Endothelial cell (in vitro differentiated cells): ENCODE measurements around the gene GPR32. TPM values are rescaled to one million over a fixed set of nuclear protein-coding genes. Genes with fewer than 3 reads are reported as not detected.

ENCODE experiments used
- DNase-seq: peaks from one replicate; pipeline ENCODE4 v3.0.0; 2021; ENCODE audit warnings: low spot score
- H3K27ac Mint-ChIP-seq: one replicate; pipeline ENCODE4 v1.8.0; 2021; ENCODE audit warnings: mixed read lengths, inconsistent platforms; ENCODE audit not compliant: unreplicated experiment
- H3K27me3 Mint-ChIP-seq: one replicate; pipeline ENCODE4 v1.8.0; 2021; ENCODE audit warnings: mild to moderate bottlenecking, moderate library complexity, mixed read lengths, inconsistent platforms; ENCODE audit not compliant: unreplicated experiment
- H3K36me3 Mint-ChIP-seq: one replicate; pipeline ENCODE4 v1.8.0; 2021; ENCODE audit warnings: mild to moderate bottlenecking, low read depth, mixed read lengths, inconsistent platforms; ENCODE audit not compliant: unreplicated experiment
- H3K4me1 Mint-ChIP-seq: one replicate; pipeline ENCODE4 v1.8.0; 2021; ENCODE audit warnings: mild to moderate bottlenecking, mixed read lengths, inconsistent platforms; ENCODE audit not compliant: unreplicated experiment
- H3K4me3 Mint-ChIP-seq: one replicate; pipeline ENCODE4 v1.8.0; 2021; ENCODE audit warnings: mild to moderate bottlenecking, mixed read lengths, inconsistent platforms; ENCODE audit not compliant: unreplicated experiment
- H3K9me3 Mint-ChIP-seq: one replicate; pipeline ENCODE4 v1.8.0; 2021; ENCODE audit warnings: mixed read lengths, inconsistent platforms; ENCODE audit not compliant: unreplicated experiment
- total RNA-seq: library from RNA; stranded (reverse); fragmentation: NEBNext Ultra II Directional; extraction: Animal tissue kit (Norgen Biotek cat#: 25700); gene quantifications from one replicate; pipeline ENCODE4 v1.2.1, GENCODE V29; 2021; ENCODE audit not compliant: unreplicated experiment
- TF ChIP-seq, protein P1 (sequence below): fragments of 200-600 bp; sonication (generic); IDR thresholded peaks from one replicate; pipeline ENCODE4 v1.5.0; 2021; ENCODE audit warnings: antibody characterized with exemption; ENCODE audit not compliant: unreplicated experiment

Gene GPR32
- total RNA-seq, 1 donor from 2014 or later, result not detected

DNA sequence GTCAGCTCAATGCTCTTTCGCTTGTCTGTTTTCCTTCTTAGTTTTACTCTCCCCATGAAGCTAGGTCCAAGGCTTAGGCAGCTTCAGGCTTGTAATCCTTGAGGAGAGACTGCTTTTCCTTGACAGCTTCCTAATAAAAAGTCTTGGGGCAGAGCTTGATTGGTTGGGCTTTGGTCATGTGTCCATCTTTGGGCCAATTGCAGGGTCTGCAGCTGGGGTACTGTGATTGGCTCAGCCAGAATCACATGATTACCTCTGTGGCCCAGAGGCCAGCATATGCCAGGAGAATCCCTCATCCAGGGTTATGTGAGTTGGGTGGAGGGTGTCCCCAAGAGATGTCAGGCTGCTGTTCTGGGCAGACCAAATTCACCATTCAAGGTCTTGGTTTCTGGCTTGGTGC is 45.2 kb downstream of the GPR32 start:
- Mint-ChIP-seq H3K27me3 (peaks cover 16% of the 10 kb centered on the region), H3K9me3 (peaks cover 15% of the 10 kb centered on the region)
- no peak for DNase-seq

DNA sequence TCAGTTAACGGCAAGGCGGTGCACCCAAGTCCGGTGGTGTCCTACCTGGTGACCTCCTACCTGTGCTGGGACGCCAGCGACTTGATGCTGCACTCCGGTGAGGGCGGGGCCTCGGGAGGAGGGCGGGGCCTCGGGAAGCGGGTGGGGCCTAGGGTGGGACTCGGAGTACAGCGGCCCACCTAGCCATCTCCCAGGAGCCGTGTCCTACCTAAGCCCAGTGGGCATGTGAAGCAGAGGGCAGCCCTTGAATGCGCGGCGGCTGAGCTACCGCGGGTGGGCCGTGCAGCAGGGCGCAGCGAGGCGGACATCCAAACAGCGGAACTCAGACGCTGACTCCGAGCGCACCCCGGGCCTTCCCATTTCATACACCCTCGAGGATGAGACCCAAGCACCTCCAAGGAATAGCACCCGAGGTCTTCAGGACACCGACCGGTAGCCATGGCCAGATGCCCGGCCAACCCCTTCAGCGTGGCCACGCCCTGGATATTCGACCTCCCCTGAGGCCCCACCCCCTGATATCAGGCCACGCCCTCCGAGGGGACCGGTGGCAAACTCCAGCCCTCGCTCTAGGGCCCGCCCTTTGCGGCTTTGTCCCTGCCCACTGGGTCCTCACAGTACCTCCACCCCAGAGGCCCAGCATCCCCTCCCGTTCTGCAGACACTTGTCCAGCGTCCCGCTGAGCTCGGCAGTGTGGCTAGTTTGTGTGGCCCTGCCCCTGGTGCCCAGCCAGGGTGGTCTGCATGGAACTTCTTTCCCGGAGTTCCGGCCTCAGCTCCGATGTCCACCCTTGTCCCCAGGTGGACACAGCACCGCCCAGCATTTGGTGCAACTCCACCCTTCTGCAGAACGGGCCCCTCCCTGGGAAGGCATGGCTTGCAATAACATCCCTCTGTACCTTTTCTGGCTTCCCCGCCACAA is 47.9 kb downstream of the GPR32 start:
- peaks cover 4% of the 10 kb centered on the region for H3K36me3 Mint-ChIP-seq
- DNase-seq, result peak; percentile 68
- peak overlapping the region; percentile 36 for H3K27ac Mint-ChIP-seq
- H3K4me1 Mint-ChIP-seq, result peaks cover 11% of the 10 kb centered on the region
- TF ChIP-seq, protein P1, sequence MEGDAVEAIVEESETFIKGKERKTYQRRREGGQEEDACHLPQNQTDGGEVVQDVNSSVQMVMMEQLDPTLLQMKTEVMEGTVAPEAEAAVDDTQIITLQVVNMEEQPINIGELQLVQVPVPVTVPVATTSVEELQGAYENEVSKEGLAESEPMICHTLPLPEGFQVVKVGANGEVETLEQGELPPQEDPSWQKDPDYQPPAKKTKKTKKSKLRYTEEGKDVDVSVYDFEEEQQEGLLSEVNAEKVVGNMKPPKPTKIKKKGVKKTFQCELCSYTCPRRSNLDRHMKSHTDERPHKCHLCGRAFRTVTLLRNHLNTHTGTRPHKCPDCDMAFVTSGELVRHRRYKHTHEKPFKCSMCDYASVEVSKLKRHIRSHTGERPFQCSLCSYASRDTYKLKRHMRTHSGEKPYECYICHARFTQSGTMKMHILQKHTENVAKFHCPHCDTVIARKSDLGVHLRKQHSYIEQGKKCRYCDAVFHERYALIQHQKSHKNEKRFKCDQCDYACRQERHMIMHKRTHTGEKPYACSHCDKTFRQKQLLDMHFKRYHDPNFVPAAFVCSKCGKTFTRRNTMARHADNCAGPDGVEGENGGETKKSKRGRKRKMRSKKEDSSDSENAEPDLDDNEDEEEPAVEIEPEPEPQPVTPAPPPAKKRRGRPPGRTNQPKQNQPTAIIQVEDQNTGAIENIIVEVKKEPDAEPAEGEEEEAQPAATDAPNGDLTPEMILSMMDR, result no peak
- H3K9me3 Mint-ChIP-seq, result peaks cover 5% of the 10 kb centered on the region
- H3K4me3 Mint-ChIP-seq, result no peak overlapping the region
- H3K27me3 Mint-ChIP-seq, result peaks cover 20% of the 10 kb centered on the region

More for the DNA sequence above, 45.2 kb downstream of the GPR32 start:
- Mint-ChIP-seq H3K36me3 (peaks cover 18% of the 10 kb centered on the region), H3K27ac (no peak overlapping the region), H3K4me3 (no peak overlapping the region), H3K4me1 (peaks cover 8% of the 10 kb centered on the region)
- TF ChIP-seq, protein P1, result no peak

DNA sequence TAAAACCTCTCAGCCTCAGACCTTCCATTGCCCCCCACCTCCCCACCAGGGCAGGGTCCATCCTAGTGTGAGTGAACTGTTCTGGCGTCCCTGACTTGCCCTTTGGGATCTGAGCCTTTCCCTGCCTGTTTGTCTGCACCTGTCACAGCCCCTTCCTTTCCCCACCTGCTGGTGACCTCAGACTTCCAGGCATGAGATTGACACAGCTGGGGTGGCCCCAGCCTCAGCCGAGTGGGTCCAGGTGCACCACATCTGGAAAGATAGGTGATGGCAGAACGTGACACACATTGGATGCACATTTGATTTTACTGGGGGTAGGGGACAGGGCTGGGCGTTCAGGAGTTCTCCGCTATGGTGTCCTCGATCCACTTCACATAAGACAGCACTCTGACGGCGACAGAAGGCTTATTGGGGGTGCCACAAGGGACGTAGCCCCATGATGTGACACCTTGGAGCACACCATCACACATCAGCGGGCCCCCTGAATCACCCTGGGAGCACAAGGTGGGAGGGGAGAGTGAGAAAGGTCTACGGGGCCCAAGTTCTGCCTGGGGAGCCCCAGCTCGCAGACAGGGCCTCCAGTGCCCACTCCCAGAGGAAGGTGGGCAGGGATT is 48.7 kb downstream of the GPR32 start:
- Mint-ChIP-seq H3K9me3 (peaks cover 5% of the 10 kb centered on the region), H3K4me3 (no peak overlapping the region)

DNA sequence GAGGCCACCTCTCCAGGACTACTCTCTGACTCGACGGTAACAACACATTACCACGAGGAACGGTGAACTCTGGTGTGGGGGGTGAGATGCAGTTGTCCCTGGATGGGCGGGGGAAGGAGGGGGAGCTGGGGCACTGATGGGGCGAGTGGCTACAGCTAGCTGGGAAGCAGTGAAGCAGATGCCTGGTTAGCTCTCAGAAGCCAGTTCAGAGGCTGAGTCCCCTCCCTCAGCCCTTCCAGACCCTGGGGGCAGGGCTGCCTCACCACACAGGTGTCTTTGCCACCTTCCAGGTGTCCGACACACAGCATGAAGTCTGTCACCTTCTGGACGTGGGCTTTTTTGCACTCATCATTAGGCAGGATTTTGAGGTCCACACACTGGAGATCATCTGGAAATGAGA is 49.4 kb downstream of the GPR32 start:
- peaks cover under 1% of the 10 kb centered on the region for H3K9me3 Mint-ChIP-seq
- H3K27ac Mint-ChIP-seq, result no peak overlapping the region
- no peak overlapping the region for H3K4me3 Mint-ChIP-seq
- no peak for DNase-seq
- peaks cover 11% of the 10 kb centered on the region for H3K4me1 Mint-ChIP-seq
- TF ChIP-seq, protein P1, result no peak
- peaks cover 4% of the 10 kb centered on the region for H3K36me3 Mint-ChIP-seq
- H3K27me3 Mint-ChIP-seq, result peaks cover 20% of the 10 kb centered on the region

More for the DNA sequence above, 48.7 kb downstream of the GPR32 start:
- H3K36me3 Mint-ChIP-seq, result peaks cover 4% of the 10 kb centered on the region
- no peak for DNase-seq
- TF ChIP-seq, protein P1, result no peak
- peak overlapping the region; percentile 36 for H3K27ac Mint-ChIP-seq
- H3K27me3 Mint-ChIP-seq, result peaks cover 20% of the 10 kb centered on the region
- peaks cover 11% of the 10 kb centered on the region for H3K4me1 Mint-ChIP-seq
